Fibroblast of the conjunctiva (primary cell): Measurements from ENCODE around the gene BSG.
"Not testable (repeated sequence)": the region's sequence is repeated elsewhere in the genome, so short reads cannot be mapped to it uniquely, and the experiment has no call there.

Experiments used
- DNase-seq: peaks from one replicate; pipeline ENCODE4 v3.0.0-alpha.2; 2010; ENCODE audit warnings: low read depth

The BSG gene

DNA sequence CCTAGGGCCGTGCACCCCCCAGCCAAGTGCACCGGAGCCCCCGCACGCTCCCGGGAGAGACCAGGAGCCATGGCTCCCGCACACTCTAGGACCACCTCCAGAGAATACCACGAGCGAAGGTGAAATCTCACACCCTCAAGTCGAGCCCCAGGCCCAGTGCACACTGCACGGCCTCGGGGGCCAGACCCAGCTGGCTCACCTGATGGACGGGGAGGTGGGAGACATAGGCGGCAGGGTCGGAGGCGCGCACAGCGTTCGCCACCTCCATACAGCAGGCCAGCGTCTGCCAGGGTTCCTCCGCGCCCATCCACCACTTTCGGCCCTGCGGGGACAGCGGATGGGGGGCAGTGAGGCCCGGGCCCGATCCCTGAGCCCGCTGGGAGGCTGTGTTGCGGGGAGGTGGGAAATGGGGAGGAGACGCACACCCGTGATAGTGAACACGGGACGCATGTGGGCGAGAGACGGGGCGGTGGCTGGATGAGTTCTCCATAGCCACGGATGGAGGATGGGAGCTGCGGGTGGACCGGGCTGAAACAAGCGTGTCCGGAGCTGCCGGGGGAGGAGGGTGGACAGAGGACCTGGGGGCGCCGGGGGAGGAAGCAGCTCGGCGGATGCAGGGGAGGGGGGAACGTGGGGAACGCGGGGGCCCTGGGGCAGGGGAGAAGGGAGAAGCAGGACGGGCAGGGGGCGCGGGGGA is 47.9 kb downstream of the BSG start:
- DNase-seq, result no peak

DNA sequence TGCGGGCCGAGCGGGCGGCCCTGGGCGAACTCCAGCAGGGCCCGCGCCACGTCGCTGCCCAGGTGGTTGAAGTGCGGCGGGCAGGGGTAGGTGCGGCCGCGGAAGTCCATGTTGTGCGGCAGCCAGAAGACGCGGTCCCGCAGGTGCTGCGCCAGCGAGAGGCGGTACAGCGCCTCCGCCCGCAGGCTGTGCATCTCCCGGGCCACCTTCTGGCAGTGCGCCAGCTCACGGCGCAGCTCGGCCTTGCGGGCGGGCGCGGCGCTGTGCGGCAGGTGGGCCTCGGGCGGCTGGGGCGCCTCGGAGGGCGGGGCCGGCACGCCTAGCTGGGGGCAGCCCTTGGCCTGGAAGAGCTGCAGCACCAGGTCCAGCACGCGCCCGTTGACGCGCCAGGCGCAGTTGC is 48.8 kb downstream of the BSG start:
- DNase-seq, result not testable (repeated sequence)

DNA sequence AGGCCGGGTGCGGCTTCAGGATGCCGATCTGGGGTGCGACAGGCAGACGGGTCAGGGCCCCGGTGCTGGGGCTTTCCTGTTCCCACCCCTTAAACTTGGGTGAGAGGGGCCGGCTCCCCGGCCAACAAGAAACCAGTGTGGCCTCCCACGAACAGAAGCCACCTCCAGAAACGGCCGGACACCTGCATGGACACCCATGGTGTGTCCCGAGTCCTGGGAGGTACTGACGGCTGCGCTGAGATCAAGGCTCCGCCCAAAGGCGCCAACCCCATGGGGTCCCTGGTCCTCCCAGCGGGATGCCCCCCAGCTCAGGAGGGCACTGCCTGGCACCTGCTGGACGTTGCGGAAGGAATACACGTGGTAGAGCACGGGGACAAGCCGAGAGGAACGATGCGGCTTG is 49.4 kb downstream of the BSG start:
- DNase-seq, result no peak

DNA sequence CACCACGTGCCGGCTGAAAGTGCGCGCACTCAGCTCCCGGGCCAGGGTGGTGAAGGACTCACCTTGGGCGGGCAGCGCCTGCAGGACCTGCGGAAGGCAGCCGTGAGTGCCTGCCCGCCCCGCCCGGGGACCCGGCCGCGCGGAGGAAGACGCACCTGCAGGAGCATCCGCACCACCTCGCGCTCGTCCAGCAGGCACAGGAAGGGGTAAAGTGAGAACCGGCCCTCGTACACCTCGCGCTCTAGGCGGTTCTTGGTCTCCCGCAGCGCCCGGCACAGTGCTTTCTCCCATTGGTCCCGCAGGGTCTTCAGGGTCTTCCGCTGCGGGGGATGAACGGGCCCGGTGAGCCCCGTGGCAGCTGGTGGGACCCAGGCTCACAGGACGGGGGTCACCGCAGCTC is 50.3 kb downstream of the BSG start:
- no peak for DNase-seq

DNA sequence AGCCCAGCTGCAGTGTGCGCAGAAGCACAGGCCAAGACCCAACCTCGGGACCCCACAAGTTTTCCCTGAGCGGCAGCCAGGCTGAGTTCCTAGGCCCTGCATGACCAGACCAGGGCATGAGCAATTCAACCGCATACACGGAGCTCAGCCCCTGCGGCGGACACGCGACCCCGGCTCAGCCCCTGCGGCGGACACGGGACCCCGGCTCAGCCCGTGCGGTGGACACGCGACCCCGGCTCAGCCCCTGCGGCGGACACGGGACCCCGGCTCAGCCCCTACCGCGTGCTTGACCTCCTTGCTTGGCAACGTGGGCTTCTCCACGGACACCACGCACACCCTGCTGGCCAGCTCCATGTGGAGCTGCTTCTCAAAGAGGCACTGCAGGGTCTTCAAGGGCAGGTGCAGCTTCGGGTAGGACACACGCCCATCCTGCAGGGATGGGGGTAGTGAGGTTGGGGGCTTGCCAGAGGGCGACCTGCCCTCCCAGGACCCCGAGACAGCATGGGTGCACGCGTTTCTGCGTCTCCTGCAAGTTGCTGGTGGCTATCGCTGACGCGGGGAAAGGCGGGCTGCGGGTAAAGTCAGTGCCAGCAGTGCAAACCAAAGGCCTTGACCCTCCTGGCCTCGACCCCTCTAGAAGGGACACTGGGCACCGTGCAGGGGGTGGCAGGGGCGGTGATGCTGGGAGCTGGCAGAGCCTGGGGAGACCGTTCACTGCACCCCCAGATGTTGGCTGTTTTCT is 51.0 kb downstream of the BSG start:
- DNase-seq, result no peak

DNA sequence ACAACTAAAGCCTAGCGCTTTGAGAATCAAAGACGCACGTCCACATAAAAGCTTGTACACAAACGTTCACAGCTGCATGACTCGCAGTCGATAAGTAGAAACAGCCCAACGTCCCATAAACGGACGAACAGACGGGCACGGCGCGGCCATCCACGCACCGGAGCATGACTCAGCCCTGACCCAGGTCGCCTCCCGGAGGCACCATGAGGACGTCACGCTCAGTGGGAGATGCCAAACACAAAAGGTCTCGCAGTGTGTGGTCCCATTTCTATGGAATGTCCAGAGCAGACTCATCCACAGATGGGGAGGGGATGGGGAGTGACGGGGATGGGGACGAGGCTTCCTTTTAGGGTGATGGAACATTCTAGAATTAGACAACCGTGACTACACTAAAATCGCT is 51.6 kb downstream of the BSG start:
- peak; percentile 60 for DNase-seq

DNA sequence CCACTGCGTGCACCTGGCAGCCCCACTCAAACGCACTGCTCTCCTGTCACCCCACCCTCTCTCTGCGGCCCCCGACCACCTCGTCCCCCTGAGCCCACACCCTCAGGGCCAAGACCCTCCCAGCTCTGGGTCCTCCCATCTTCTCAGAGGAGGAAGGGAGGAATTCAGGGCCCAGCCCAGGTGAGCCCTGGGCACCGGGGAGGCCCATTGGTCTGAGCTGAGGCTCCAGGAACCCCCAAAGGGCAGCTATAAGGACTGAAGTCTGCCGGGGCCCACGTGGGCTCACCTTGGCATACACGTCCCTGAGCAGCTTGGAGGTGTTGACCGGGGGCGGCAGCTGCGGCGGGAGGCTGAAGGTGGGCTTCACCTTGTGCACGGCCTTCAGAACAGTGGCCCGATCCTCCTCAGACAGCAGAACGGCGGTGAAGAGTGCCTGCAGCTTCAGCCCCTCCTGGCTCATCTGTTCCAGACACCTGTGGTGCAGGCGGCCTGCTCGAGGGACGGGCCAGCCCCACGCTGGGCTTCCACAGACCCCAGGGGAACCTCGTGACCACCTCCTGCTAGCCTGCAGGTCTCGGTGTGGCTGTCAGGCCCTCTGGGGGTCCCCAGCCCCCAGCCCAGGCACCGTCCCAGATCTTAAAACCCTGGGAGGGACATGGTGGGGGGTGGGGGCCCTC is 52.2 kb downstream of the BSG start:
- no peak for DNase-seq

DNA sequence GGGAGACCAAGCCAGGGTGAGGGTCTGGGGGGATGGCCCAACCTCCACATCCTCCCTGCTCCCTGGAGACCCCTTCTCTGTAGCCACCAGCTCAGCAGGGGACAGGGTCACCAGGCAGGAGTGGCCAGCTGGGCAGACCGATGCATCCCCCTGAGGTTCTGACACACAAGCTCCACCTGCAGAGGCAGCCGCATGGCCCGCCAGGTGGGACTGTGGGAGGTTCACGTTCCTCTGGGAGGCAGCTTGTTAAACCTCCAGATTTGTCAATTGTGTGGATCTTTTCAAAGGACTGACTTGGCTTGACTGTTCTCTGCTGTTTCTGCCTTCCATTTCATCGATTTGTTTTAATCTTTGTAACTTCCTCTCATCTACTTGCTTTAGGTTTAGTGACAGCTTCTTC is 52.9 kb downstream of the BSG start:
- no peak for DNase-seq

DNA sequence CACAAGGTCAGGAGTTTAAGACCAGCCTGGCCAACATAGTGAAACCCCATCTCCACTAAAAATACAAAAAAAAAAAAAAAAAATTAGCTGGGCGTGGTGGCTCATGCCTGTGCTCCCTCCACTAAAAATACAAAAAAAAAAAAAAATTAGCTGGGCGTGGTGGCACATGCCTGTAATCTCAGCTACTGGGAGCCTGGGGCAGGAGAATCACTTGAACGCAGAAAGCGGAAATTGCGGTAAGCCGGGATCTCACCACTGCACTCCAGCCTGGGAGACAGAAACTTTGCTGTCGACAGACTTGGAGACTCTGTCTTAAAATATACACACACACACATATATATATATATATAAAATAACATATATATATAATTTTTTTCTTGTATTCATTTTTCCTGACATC is 54.2 kb downstream of the BSG start:
- DNase-seq, result not testable (repeated sequence)

DNA sequence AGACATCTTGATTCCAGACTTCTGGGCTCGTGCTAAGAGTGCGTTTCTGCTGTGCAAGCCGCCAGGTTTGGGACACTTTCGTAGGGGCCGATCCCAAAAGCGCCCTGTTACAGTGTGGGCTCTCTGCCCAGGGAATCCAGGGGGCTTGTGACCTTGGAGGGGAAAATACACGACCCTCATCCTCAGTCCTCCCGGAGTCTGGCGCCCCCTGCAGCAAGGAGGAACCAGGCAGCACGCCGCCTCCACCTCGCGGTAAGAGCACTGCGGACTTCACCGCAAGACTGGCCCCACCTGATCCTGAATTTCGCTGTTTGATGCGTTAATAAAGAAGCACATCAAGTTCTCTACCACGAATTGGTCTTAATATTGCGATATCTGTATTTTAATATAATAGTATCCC is 55.8 kb downstream of the BSG start:
- no peak for DNase-seq

DNA sequence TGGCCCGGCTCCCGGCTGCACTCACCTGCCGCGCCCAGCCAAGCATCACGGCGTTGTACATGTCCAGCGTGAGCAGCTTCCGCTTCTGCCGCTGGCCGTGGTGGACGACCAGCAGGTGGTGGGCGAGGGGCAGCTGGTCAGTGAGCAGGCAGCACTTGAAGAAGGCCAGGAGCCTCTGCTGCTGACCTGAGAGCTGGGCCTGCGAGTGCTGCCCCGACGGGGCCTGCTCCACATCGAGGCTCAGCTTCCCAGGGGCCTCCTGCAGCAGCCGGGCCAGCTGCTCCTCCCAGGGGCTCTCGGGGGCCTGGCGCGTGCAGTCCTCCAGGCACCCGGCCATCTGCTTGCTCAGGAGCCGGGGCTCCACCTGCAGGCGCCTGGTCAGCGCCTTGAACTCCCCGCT is 57.1 kb downstream of the BSG start:
- not testable (repeated sequence) for DNase-seq

DNA sequence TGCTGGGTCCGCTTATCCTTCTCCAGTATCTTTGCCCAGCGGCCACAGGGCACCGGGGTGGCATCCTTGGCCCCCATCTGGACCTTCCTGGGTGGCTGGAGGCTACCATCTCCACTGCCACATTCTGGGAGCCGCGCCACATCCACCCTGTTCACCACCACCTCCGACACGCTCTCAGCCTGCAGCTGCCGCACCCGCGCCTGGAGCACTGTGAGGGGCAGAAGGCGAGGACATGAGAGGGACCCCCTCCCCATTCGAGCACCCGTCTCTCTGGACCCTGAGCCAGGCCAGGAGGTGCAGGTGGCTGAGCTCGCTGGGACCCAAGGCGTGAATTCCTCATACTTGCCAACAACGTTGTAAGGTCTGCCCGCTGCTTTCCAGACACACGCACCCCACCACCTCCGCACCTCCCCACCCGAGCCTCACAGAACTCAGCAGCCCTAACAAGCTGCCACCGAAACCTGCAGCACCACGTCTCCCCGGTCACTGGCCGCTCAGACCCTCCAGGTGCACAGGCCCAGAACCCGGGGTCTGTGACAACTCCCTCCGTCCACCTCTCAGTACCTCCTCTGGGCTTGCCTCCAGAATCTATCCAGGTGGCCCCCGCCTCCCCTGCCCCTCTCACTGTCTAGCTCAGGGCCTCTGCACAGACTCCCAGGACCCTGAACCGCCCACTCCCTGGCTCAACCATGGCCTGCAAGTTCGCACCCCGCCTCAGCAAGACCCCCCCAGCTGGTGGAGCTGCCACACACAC is 57.7 kb downstream of the BSG start:
- no peak for DNase-seq

DNA sequence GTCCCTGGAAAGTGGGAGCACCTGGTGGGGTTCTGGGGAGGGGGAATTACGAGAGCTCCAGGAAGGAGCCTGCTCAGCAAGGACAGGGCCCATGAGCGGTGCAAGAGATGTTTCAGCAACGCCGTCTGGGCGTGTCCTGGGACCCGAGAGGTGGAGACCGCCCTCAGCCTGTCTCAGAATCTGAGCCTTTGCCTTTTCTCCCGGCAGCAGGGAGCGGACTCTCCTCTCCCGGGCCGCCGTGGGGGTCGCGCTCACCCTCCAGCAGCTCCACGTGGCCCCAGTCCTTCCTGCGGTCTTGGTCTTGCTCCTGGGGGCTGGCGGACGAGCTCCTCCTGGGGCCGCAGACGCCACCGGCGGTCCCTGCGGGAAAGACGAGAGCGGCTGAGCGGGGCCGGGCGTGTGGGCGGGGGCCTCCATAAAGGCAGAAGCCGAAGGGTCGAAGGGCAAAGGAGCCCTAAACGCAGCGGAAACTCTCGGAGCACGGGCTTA is 60.2 kb downstream of the BSG start:
- DNase-seq, result no peak
